DND-41 (cell line): ENCODE data around the gene CMTR1.
"Not testable (repeated sequence)": the region's sequence is repeated elsewhere in the genome, so short reads cannot be mapped to it uniquely, and the experiment has no call there.

Experiments
- CTCF ChIP-seq: IDR thresholded peaks from 2 replicates; pipeline ENCODE4 v1.5.1; 2012; ENCODE audit warnings: borderline replicate concordance, low read length, moderate library complexity, mild to moderate bottlenecking; ENCODE audit not compliant: poor library complexity, severe bottlenecking; ENCODE audit errors: extremely low read depth
- EZH2 ChIP-seq: IDR thresholded peaks from 3 replicates; pipeline ENCODE4 v1.6.1; 2012; ENCODE audit warnings: borderline replicate concordance, low read depth, mild to moderate bottlenecking, moderate library complexity, low read length, inconsistent platforms; ENCODE audit not compliant: severe bottlenecking

- TF ChIP-seq CTCF, EZH2: not testable (repeated sequence)
Observed at GRCh38 chr6:37443216-37443542, 10.2 kb downstream of the CMTR1 start.
